ENCODE results near the gene SBNO2.
A peak's percentile ranks its signal among the peaks of the same experiment; 100 is the strongest.
"Not testable (repeated sequence)": the region's sequence is repeated elsewhere in the genome, so short reads cannot be mapped to it uniquely, and the experiment has no call there.

SBNO2 gene

GRCh38 chr19:1208830-1209229 is 34.8 kb upstream of the SBNO2 start:
- DNase-seq = not testable (repeated sequence)

- peak; percentile 24 to 63 (median 55) for DNase-seq
These were observed 32.9 kb upstream of the SBNO2 start for GRCh38 chr19:1206864-1207450.

- peak in 2 of 3 experiments; percentile 50 to 54 for DNase-seq
These were observed 32.2 kb upstream of the SBNO2 start for GRCh38 chr19:1206150-1206863.

- DNase-seq = peak; percentile 98 to 99 (median 98)
These were observed 31.3 kb upstream of the SBNO2 start, which contains the start of gene STK11 for GRCh38 chr19:1205114-1206099. TSS of gene STK11 (plus strand) at chr19:1205778. CDS start at chr19:1206914, 1,136 bp downstream.

- not testable (repeated sequence) for DNase-seq
These were observed 26.5 kb upstream of the SBNO2 start for GRCh38 chr19:1200614-1201013.

GRCh38 chr19:1199531-1199930 is 25.5 kb upstream of the SBNO2 start:
- DNase-seq = no peak

- no peak for DNase-seq
These were observed 15.4 kb upstream of the SBNO2 start for GRCh38 chr19:1189419-1189818.

GRCh38 chr19:1183543-1184172 is 9.6 kb upstream of the SBNO2 start:
- DNase-seq = no peak

- no peak for DNase-seq
These were observed 8.7 kb upstream of the SBNO2 start for GRCh38 chr19:1182727-1183126.

- no peak for DNase-seq
These were observed 8.0 kb upstream of the SBNO2 start for GRCh38 chr19:1182068-1182467.

GRCh38 chr19:1181606-1182005 is 7.5 kb upstream of the SBNO2 start:
- DNase-seq = no peak

- no peak for DNase-seq
These were observed 3.5 kb upstream of the SBNO2 start for GRCh38 chr19:1177322-1178114.

GRCh38 chr19:1173159-1173844 is 766 bp downstream of the SBNO2 start:
- DNase-seq = peak in 2 of 3 experiments; percentile 32 to 44

- DNase-seq = no peak
These were observed 1.5 kb downstream of the SBNO2 start for GRCh38 chr19:1172353-1173158.

GRCh38 chr19:1171755-1172352 is 2.2 kb downstream of the SBNO2 start:
- DNase-seq = peak; percentile 28 to 55 (median 37)

- DNase-seq = no peak
These were observed 2.9 kb downstream of the SBNO2 start for GRCh38 chr19:1170938-1171754.

- DNase-seq = no peak
These were observed 3.9 kb downstream of the SBNO2 start for GRCh38 chr19:1169921-1170885.

- DNase-seq = no peak
These were observed 4.7 kb downstream of the SBNO2 start for GRCh38 chr19:1169411-1169791.
